ENCODE results near the gene MAP6.
A peak's percentile ranks its signal among the peaks of the same experiment; 100 is the strongest.

MAP6 gene

GRCh38 chr11:75665990-75666389, 2.8 kb downstream of the MAP6 start:
- no peak for DNase-seq

DNA sequence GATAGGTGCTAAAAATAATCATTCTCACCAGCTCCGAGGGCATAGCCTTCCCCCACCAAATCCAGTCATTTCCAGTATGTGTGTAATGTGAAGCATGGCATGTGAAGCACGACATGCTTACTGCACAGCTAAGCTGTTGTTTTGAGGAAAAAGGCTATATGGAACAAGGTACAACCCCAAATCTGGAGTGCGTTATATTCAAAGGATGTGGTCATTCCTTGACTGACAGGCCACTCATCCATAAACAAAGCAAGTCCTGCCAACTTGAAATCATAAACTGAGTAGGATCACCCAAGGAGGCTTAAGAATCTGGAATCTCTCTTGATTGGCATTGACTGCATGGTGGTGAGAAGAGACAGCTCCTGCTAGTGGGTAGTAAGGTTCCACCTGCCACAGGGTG, 3.7 kb downstream of the MAP6 start:
- no peak for DNase-seq

- no peak for DNase-seq
Observed at GRCh38 chr11:75664389-75664788, 4.4 kb downstream of the MAP6 start.

DNA sequence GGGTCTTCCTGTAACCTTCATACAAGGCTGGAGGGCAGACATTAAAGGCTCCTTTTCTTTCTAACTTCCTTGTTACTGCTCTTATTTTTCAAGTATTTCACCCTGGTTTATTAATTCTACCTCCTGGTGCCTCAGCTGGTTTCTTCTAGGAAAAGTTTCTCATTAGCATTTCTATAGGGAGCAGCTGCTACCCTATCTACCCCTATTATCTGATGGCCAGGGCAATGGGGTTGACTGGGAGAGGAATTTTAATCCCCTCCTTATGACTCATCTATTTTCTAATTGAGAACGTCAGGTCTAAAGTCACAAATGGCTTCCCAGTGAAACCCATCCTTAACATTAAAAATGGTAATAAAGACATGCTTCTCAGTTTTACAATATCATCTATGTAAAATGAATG, 5.0 kb downstream of the MAP6 start:
- DNase-seq, result no peak

DNA sequence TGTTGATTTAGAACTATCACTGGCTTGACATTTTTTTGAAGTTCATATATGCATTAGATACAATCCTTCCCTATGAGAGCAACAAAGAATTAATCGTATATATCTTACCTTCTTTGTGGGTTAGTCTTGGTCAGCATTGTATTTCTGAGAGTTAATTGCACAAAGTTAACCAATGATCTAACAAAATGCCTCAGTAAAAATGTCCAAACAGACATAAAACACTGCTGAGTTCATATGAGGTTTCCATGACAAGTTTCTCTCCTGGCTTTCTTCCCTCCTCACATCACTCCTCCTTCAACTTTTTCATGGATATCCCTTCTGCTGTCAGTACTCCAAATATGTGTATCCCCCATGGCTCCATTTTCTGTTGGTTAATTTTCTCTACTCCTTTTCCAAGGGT, 9.0 kb downstream of the MAP6 start:
- no peak for DNase-seq

GRCh38 chr11:75656044-75656727, 12.7 kb downstream of the MAP6 start:
- no peak for DNase-seq

DNA sequence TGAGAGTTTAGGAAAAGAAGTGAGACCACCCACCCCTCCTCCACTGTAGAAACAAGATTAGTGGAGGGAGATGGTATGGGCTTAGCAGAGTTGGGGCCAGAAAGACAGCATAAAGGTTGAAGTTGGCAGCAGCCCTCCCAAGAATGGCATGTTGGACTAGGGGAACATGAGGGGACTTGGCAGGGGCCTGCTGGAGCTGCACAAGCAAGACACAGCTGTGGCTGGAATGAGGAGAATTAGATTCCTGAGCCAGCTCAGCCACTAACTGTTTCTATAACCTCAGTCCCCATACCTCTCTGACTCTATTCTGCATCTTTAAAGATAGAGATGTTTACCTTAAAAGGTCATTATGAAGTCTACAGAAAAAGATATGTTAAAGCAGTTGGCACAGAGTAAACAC, 13.2 kb downstream of the MAP6 start:
- no peak for DNase-seq

- DNase-seq, result no peak
Observed at GRCh38 chr11:75654314-75654713, 14.5 kb downstream of the MAP6 start.

- DNase-seq, result no peak
Observed at GRCh38 chr11:75653532-75653931, 15.3 kb downstream of the MAP6 start.

- DNase-seq, result no peak
Observed at GRCh38 chr11:75652936-75653335, 15.9 kb downstream of the MAP6 start.

- no peak for DNase-seq
Observed at GRCh38 chr11:75651218-75651617, 17.6 kb downstream of the MAP6 start.

DNA sequence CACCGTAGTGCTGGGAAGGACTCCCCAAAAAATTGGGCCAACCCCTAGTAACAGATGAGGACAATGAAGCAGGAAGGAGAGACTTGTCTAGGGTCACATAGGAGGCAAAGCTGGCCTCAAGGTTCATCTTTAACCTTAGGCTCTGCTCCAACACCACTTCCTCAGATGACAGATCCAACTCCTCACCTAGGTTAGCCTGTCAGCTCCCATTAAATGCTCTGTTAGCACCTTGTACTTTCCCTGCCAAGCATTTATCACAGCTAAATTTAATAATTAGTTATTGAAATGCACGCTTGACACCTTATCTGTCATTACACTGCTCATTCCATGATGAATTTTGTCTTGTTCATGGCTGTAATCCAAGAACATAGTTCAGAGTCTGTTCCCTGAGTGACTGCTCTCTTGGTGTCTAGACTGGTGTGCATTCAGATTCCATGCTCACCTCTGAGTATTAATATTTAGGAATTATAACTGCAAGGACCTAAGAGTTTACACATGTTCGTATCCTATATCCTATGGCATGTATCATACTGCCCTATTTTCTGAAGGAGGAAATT, 18.6 kb downstream of the MAP6 start:
- no peak for DNase-seq

DNA sequence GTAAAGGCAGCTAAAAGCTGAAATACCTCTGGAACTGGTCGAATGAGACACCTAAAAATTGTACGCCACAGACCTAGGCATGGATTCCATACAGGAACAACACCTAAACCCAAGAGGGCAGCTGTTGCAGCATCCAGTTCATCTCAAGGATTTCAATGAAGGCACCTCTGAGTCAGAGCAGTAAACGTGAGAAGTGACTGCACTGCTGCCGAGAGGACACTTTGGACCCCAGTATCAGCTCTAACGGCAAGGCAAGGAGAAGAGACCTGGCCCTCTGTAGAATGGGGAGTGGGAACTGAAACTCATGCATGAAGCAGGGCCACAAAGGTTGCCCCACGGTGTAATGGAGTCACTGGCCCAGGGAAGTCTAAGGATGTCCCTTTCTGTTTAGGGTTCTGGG, 23.9 kb downstream of the MAP6 start:
- no peak for DNase-seq

DNA sequence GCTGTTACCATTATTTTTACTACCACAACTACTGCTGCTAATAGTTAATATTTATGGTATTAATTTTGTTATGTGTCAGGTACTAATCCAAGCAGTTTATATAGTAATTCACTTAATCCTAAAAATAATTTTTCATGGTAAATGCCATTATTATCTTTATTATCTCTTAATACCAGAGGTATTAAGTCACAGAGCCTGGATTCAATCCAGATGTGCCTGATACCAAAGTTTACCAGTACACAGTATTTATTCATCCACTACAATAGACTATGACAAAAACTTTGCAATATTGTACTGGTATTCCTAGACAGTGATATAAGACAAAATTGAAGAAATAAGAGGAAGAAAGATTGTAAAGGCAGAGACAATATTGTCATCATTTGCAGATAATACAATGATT, 24.5 kb downstream of the MAP6 start:
- DNase-seq, result no peak

DNA sequence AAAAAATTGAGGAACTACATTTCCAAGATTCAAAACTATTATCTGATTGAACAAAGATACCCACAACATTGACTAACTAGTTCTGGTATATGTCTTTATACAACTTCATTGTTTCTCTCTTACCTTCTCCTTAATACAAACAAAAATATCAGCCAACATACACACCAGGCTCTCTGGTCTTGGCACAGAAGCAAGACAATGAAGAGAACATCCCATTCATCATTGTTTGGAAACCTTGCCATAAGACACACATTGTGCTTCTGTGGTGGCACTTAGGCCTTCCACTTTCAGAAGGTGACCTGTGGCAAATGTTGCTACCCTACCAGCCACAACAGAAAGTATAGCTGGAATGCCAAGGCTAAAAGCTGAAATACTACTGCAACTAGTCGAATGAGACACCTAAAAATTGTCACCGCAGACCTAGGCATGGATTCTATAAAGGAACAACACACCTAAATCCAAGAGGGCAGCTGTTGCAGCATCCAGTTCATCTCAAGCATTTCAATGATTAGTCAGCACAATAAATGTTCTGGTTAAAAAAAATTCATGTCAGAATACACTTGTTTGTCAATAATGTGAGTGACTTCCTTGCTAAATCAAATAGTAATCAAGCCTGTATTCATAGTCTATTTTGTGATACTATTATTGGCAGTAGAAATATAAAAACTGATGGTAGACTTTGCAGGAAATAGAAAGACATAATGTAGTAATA, 26.3 kb downstream of the MAP6 start:
- no peak for DNase-seq

GRCh38 chr11:75639762-75640181, 29.1 kb downstream of the MAP6 start:
- peak; percentile 70 to 84 for DNase-seq

DNA sequence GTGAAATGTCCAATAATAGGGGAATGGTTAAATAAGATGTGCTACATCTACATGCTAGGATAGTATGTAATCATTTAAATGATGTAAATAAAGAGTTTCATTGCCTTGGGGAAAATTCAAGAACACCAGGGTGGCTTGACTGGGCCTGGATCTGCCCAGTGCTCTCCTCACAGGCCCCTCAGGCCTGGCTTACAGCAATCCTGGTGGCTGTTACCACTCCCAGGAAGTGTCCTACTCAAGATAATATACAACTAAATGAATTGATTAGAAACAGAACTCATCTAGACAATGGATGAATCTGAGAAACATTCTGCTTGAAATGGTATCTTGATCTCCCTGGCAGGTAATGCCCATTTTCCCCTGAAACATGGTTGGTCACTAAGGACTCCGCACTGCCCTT, 30.8 kb downstream of the MAP6 start:
- DNase-seq, result no peak

- no peak for DNase-seq
Observed at GRCh38 chr11:75635066-75635862, 33.6 kb downstream of the MAP6 start.

DNA sequence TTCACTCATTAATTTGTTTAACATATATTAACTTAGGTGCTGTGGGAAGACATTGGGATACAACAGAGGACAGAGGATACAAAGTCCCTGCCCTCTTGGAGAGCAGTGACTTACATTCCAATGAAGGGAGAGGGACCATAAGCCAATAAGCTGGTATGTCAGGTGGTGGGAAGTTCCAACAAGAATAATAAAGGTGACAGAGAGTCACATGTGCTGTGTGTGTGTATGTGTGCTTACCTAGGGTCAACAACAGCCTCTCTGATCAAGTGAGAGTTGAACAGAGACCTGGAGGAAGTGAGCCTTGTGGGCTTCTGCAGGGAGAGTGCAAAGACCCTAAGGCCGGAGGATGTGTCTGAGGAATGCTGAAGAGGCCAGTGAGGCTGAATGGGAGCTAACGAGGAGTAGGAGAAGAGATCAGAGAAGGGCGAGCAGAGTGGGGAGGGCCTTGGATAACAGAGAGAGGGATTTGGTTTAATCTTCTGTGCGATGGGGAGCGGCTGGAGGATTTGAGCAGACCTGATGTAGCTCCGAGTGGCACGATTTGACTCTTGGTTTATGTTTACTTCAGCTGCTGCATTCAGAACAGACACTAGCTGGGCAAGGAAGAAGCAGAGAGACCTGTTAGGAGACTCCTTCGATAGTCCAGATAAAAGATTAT, 35.3 kb downstream of the MAP6 start:
- DNase-seq, result no peak

- DNase-seq, result no peak
Observed at GRCh38 chr11:75632962-75633361, 35.9 kb downstream of the MAP6 start.

DNA sequence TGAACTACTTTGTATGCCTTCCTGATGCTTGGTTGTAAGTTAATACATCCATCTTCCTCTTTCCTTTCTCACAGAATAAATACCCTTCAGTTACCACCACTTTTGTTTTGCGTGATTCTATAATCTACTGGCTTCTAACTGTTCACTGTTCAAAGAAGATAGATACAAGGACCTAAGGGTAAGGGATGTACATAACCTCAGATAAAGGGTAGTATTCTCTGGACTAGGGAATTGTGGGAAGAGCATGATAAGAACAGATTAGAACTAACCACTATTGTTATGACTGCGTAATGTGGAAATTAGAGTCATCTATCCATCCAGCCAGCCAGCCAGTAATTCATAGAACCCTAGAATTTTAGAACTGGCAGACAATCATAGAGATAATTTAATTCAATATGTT, 36.4 kb downstream of the MAP6 start:
- DNase-seq, result no peak

- no peak for DNase-seq
Observed at GRCh38 chr11:75631086-75631730, 37.6 kb downstream of the MAP6 start.

All from inflammatory macrophage treated with lipopolysaccharide for 1 hour (primary cell).